Stimulated activated CD4-positive, alpha-beta T cell treated with anti-CD3 and anti-CD28 coated beads, Interleukin-4, amount 100 ng/mL, for 1 hour (primary cell): ENCODE results near the gene ITGB6.
A peak's percentile ranks its signal among the peaks of the same experiment; 100 is the strongest.
"Not testable (repeated sequence)": the region's sequence is repeated elsewhere in the genome, so short reads cannot be mapped to it uniquely, and the experiment has no call there.

ENCODE experiments used
- DNase-seq: peaks from one replicate; pipeline ENCODE4 v3.0.0-alpha.2; 2020

The ITGB6 gene

GRCh38 chr2:160220545-160221009, 20.5 kb upstream of the ITGB6 start:
- DNase-seq, result no peak

- no peak for DNase-seq
Observed at GRCh38 chr2:160220026-160220425, 20.0 kb upstream of the ITGB6 start.

GRCh38 chr2:160214461-160215445, 14.7 kb upstream of the ITGB6 start:
- no peak for DNase-seq

GRCh38 chr2:160213511-160213910, 13.4 kb upstream of the ITGB6 start:
- DNase-seq, result no peak

- peak; percentile 73 for DNase-seq
Observed at GRCh38 chr2:160210599-160211138, 10.6 kb upstream of the ITGB6 start.

- DNase-seq, result no peak
Observed at GRCh38 chr2:160209516-160209856, 9.4 kb upstream of the ITGB6 start.

- no peak for DNase-seq
Observed at GRCh38 chr2:160208655-160209515, 8.8 kb upstream of the ITGB6 start.

- no peak for DNase-seq
Observed at GRCh38 chr2:160207804-160208654, 8.0 kb upstream of the ITGB6 start.

- no peak for DNase-seq
Observed at GRCh38 chr2:160207271-160207670, 7.2 kb upstream of the ITGB6 start.

- no peak for DNase-seq
Observed at GRCh38 chr2:160206436-160206835, 6.4 kb upstream of the ITGB6 start.

- no peak for DNase-seq
Observed at GRCh38 chr2:160205505-160205904, 5.4 kb upstream of the ITGB6 start.

GRCh38 chr2:160203422-160203821, 3.4 kb upstream of the ITGB6 start:
- DNase-seq, result no peak

- DNase-seq, result no peak
Observed at GRCh38 chr2:160203007-160203406, 2.9 kb upstream of the ITGB6 start.

GRCh38 chr2:160201849-160202539, 1.9 kb upstream of the ITGB6 start:
- no peak for DNase-seq

- DNase-seq, result no peak
Observed at GRCh38 chr2:160200921-160201320, 849 bp upstream of the ITGB6 start.

- no peak for DNase-seq
Observed at GRCh38 chr2:160199053-160199452, 1.0 kb downstream of the ITGB6 start.

- no peak for DNase-seq
Observed at GRCh38 chr2:160197587-160197986, 2.5 kb downstream of the ITGB6 start.

GRCh38 chr2:160194946-160195345, 5.1 kb downstream of the ITGB6 start:
- DNase-seq, result no peak

- no peak for DNase-seq
Observed at GRCh38 chr2:160194351-160194750, 5.7 kb downstream of the ITGB6 start.

- peak; percentile 13 for DNase-seq
Observed at GRCh38 chr2:160181146-160181836, 18.8 kb downstream of the ITGB6 start.

- not testable (repeated sequence) for DNase-seq
Observed at GRCh38 chr2:160180690-160181089, 19.4 kb downstream of the ITGB6 start.
